Activated T-cell treated with anti-CD3 and anti-CD28 coated beads for 48 hours (primary cell): ENCODE data around the gene TPM4.
"Not testable (repeated sequence)": the region's sequence is repeated elsewhere in the genome, so short reads cannot be mapped to it uniquely, and the experiment has no call there.

ENCODE experiments used
- DNase-seq: peaks from one replicate; pipeline ENCODE4 v3.0.0-alpha.2; 2020; ENCODE audit warnings: low read depth

The TPM4 gene

GRCh38 chr19:16096280-16096855 lies 20.1 kb downstream of the TPM4 start:
- DNase-seq: no peak

DNA sequence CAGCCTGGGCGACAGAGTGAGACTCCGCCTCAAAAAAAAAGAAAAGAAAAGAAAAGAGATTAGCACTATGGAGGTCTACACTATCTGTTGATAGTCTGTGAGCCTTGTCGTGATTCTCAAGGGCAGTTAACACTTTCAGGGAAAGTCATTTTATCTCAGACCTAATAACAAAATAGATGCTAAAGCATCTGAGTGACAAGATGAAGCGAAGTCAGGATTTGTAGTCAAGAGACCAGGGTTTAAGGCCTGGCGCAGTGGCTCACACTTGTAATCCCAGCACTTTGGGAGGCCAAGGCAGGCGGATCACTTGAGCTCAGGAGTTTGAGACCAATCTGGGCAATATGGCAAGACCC lies 22.1 kb downstream of the TPM4 start:
- no peak for DNase-seq

GRCh38 chr19:16098821-16099220 lies 22.5 kb downstream of the TPM4 start:
- no peak for DNase-seq

- DNase-seq: not testable (repeated sequence)
Observed at GRCh38 chr19:16099314-16099965, 23.1 kb downstream of the TPM4 start.

DNA sequence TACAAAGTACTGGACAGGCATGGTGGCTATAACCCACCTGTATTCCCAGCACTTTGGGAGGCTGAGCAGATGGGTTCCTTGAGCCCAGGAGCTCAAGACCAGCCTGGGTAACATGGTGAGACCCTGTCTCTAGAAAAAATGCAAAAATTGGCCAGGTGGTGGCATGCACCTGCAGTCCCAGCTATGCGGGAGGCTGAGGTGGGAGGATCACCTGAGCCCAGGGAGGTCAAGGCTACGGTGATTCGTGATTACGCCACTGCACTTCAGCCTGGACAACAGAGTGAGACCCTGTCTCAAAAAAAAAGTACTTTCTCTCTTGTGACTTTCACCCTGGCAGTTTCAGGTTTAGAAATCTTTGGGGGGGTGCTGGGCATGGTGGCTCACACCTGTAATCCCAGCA lies 24.2 kb downstream of the TPM4 start:
- no peak for DNase-seq

DNA sequence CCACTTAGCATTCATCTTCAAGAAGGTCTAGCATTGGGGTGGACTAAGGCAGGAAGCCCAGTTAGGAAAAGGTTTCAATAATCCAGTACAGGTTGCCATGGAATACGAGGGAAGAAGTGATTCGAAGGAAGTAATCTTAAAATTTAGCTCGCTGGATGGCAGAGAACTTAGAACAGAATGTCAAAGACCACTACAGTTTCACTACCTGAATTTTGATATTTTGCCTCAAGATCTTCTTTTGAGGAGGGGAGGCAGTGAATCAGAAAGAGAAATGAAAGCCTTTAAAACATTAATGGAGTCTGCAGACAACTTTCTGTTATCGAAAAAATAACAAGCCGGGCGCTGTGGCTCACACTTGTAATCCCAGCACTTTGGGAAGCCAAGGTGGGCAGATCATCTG lies 28.4 kb downstream of the TPM4 start:
- DNase-seq: no peak

- no peak for DNase-seq
Observed at GRCh38 chr19:16106121-16106520, 29.8 kb downstream of the TPM4 start.

DNA sequence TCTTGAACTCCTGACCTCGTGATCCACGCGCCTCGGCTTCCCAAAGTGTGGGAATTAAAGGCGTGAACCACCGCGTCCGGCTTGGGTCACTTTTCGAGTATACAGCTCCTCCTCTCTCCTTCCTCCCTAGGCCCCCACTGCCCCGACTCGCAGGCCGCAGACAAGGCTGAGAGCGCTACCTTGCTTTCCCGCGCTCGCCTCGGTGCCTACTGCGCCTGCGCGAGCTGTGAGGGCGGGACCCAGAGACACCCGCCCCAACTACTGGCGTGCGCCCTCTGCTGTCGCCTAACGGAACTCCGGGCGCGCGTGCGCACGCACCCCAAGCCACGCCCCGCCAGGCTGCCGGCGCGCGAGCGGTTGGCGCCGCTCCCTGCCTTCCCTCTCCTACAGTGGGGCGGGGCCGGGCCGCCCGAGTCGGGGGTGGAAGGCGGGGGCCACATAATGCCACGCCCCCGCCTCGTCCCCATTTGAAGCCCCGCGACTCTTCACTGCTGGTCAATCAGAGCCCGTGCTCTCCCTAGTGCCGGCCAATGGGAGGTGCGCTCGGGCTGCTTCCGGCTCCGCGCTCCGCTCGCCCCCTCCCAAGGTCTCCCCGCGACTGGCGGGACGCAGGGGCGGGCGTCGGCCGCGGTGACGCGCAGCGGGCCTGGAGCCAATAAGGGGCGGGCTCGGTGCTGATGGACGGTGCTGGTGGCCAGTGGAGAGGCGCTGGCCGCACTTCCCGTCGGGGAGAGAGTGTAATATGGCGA lies 35.0 kb downstream of the TPM4 start, which contains the start of gene RAB8A:
TSS of gene RAB8A (plus strand) at position 730 of the 749 bp plus-strand sequence. CDS start at position 743, 13 bp downstream.
- peak; percentile 100 for DNase-seq

DNA sequence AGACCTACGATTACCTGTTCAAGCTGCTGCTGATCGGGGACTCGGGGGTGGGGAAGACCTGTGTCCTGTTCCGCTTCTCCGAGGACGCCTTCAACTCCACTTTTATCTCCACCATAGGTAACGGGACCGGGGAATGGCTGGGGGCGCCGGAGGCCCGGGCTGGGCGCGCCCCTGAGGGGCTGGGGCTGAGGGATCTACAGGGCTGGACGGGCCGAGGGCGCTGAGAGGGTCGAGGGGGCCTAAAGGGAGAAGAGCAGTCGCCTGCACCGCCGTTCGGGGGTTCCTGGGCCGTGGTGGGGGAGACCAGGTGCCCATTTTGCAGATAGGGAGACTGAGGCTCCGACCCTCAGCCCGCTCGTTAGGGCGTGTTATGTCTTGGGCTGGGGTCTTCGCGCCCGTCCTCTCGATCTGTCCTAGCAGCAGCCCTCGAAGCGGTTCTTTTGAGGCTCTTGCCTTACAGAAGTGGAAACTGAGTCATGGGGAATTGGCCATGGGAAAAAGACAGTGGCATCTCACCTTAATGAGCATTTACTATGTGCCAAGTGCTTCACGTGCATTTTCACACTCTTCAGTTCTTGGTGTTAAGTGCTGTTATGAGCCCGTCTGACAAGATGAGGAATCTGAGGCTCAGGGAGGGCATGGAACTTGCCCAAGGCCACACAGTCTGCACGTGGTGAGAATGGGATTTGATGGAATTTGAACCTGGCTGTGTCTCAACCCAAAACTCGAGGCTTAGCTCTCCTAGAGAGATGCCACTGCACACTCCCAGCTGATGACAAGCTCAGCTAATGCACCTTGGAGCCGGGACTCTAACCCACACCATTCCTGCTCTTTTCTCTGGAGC lies 35.8 kb downstream of the TPM4 start:
- no peak for DNase-seq

- no peak for DNase-seq
Observed at GRCh38 chr19:16112778-16113177, 36.5 kb downstream of the TPM4 start.

- DNase-seq: no peak
Observed at GRCh38 chr19:16113727-16114126, 37.4 kb downstream of the TPM4 start.

GRCh38 chr19:16115301-16116039 lies 39.2 kb downstream of the TPM4 start:
- DNase-seq: no peak

GRCh38 chr19:16116067-16116466 lies 39.8 kb downstream of the TPM4 start:
- DNase-seq: no peak

DNA sequence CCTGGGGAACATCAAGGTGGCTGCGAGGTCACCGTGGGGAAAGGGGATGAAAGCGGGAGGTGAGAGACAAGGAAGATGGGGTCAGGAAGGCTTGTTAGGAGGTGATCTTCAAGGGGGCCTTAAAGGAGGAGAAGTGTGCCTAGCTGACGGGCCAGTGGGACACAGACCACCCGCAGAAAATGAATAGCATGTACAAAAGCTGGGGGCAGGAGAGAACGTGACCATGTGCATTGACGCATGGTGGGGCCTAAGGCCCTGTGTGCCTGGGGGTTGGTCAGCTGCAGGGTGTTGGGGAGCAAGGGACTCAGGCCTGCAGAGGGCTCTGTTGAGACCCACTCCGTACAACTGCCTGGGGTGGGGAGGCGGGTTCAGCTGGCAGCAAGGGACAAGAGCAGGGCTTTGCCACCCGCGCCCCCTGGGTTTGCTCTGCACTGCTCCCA lies 41.3 kb downstream of the TPM4 start:
- DNase-seq: no peak

- DNase-seq: peak; percentile 57
Observed at GRCh38 chr19:16118489-16119033, 42.3 kb downstream of the TPM4 start.

DNA sequence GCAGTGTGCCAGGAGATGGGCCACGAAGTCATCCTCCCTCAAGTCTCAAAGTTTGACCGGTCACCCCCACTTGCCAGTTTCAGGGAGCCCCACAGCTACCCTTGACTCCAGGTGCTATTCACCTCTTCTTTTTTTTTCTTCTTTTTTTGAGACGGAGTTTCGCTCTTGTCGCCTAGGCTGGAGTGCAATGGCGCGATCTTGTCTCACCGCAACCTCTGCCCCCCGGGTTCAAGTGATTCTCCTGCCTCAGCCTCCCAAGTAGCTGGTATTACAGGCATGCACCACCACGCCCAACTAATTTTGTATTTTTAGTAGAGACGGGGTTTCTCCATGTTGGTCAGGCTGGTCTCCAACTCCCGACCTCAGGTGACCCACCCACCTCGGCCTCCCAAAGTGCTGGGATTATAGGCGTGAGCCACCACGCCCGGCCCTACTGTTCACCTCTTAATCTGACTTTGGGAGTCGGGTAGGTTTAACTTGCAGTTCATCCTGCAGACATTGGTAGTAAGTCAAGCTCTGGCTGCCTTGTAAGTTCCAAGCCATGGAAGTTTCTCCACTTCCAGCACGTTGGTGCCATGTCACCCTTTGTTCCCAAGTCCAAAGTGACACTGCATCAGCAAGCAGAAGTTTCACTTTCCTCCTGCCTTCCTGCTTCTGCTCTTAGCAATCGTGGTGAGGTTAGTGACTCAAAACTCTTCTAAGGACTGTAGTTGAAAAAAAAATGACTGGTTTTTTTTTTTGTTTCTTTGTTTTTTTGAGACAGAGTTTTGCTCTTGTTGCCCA lies 43.0 kb downstream of the TPM4 start:
- DNase-seq: not testable (repeated sequence)

GRCh38 chr19:16121141-16121540 lies 44.8 kb downstream of the TPM4 start:
- DNase-seq: no peak

- DNase-seq: no peak
Observed at GRCh38 chr19:16121967-16122366, 45.7 kb downstream of the TPM4 start.

DNA sequence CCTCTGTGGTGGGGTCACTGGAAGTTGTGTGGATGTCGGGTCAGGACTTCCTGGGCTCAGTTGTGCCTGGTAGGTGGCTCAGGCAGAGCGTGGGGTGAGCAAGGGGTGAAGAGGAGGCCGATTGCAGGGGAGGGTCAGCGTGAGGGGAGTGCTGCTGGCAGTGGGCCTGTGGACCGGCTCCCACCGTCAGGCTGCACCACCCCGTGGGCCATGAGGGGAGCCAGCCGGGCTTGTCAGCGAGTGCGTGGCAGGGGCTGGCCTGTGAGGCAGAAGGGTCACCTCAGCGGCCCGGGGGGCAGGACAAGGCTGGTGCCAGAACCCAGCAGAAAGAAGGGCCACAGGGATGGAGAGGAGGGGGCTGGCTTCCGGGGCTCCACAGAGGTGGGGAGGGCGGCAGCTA lies 48.7 kb downstream of the TPM4 start:
- no peak for DNase-seq

DNA sequence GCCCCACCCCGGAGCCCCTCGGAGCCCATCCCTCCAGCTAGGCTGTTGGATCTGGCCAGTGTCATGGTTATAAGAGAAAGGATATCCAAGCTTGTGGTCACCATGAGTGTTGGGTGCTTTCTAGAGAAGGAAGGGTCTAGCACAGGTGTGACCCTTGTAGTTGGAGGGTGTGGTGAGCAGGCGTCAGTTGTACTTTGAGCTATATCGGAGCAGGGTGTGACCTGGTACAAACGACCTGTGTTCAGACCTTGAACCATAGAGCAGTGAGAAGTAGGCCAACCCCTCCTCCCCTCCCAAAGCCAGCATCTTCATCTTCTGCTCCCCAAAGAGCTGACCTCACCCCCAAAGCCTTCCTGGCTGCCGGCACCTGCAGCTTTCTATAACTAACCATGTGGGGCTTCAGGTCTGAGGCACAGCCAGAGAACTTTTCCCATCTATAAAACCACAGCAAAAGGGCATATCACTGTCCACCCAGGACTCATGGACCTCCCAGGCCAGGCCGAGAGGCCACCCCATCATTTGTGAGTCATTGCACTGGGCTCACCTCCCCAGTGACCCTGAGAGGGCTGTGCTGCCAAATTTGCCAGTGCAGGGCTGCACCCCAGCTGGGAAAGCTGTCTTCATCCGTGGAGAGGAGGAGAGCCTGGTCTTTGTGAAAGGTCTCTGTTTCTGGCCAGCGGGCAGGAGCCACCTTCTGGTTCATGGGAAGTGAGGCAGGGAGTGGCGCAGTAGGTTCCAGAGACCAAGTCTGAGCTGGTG lies 49.6 kb downstream of the TPM4 start:
- no peak for DNase-seq
